Lower leg skin (tissue), 3 donors: Measurements from ENCODE around the gene SEC16A.

ENCODE experiments used
- POLR2A ChIP-seq, 2 donors: fragments of 450-650 bp; IDR thresholded peaks; one replicate each; pipeline ENCODE4 v1.6.1; 2016 to 2017; ENCODE audit warnings: antibody characterized with exemption in 2 of 2, mild to moderate bottlenecking in 1 of 2, moderate library complexity in 1 of 2
- TF ChIP-seq, protein P1 (sequence below), 3 donors: fragments of 450-650 bp; IDR thresholded peaks; one replicate each; pipeline ENCODE4 v1.5.1; 2016; ENCODE audit warnings: antibody characterized with exemption in 3 of 3, mild to moderate bottlenecking in 3 of 3, moderate library complexity in 2 of 3

DNA sequence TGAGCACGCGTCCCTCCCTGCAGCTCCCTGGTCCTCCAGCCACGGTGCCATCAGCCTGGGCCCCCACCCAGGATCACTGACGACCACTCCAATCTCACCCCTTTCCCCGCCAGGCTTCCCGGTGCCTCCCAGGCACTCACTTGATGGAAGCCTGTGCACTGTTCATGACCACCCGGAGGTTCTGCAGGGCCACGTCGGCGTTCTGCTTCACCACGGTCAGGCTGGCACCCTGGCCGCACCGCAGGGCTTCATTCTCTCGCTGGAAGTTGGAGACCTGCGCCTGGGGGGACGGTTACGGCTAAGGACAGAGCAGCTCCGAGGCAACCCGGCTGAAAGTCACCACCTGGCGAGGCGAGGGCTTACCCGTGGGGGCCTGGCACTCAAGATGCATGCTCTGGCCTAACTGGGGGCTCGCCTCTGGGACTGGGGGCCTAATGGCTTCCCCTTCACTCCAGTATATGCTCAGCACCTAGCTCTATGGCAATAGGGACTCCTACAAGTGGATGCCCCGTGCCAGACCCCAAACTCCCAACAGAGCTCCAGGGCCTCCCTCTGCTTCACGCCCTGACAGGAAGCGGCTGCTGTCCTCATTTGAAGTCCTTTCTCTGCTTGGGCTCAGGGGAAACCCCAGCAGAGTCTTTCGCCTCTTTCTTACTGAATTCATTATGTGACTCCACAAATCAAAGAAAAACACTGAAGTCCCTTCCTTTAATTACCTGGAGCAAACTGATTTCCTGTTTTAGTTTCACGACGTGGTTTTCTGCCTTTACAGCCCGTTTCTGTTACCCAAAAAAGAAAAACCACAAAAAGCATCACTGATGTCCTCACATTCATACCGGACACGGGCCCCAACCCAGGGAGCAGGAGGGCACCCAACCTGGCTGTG, 78.7 kb downstream of the SEC16A start:
- TF ChIP-seq, protein P1, sequence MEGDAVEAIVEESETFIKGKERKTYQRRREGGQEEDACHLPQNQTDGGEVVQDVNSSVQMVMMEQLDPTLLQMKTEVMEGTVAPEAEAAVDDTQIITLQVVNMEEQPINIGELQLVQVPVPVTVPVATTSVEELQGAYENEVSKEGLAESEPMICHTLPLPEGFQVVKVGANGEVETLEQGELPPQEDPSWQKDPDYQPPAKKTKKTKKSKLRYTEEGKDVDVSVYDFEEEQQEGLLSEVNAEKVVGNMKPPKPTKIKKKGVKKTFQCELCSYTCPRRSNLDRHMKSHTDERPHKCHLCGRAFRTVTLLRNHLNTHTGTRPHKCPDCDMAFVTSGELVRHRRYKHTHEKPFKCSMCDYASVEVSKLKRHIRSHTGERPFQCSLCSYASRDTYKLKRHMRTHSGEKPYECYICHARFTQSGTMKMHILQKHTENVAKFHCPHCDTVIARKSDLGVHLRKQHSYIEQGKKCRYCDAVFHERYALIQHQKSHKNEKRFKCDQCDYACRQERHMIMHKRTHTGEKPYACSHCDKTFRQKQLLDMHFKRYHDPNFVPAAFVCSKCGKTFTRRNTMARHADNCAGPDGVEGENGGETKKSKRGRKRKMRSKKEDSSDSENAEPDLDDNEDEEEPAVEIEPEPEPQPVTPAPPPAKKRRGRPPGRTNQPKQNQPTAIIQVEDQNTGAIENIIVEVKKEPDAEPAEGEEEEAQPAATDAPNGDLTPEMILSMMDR (IDR thresholded peaks at IDR 0.05), result no peak
- no peak for TF ChIP-seq POLR2A (IDR thresholded peaks at IDR 0.05)
